Ascending aorta (tissue), 2 donors: ENCODE data around the gene GNAQ. TPM values are rescaled to one million over a fixed set of nuclear protein-coding genes. Genes with fewer than 3 reads are reported as not detected.

Experiments used
- DNase-seq, 2 donors: peaks; one replicate each; pipeline ENCODE4 v3.0.0-alpha.2; 2019; ENCODE audit warnings: low spot score in 2 of 2
- H3K27ac ChIP-seq, 2 donors: fragments of 200-600 bp; sonication (generic); one replicate each; pipeline ENCODE4 v1.5.1; 2016 to 2017; ENCODE audit warnings: mild to moderate bottlenecking in 1 of 2
- H3K27me3 ChIP-seq: fragments of 200-600 bp; sonication (generic); one replicate; pipeline ENCODE4 v1.5.1; 2017
- H3K36me3 ChIP-seq, 2 donors: fragments of 200-600 bp; sonication (generic); one replicate each; pipeline ENCODE4 v1.5.1; 2016
- H3K4me1 ChIP-seq, 2 donors: fragments of 200-600 bp; sonication (generic); one replicate each; pipeline ENCODE4 v1.5.1; 2016 to 2017; ENCODE audit warnings: mild to moderate bottlenecking in 1 of 2
- H3K4me3 ChIP-seq, 2 donors: fragments of 200-600 bp; sonication (generic); one replicate each; pipeline ENCODE4 v1.5.1; 2016 to 2017; ENCODE audit warnings: mild to moderate bottlenecking in 1 of 2
- H3K9me3 ChIP-seq, 2 donors: fragments of 200-600 bp; sonication (generic); one replicate each; pipeline ENCODE4 v1.5.1; 2016
- CTCF ChIP-seq, 3 experiments: fragments of 200-600 bp in 2 of 3; fragments of 450-650 bp in 1 of 3; sonication (generic) in 2 of 3; IDR thresholded peaks; one replicate each; pipeline ENCODE4 v1.5.1; 2016 to 2019; ENCODE audit warnings: antibody characterized with exemption in 3 of 3, mild to moderate bottlenecking in 1 of 3, moderate library complexity in 1 of 3
- intact Hi-C: fragments of 100-400 bp; cut with DNase I; formaldehyde crosslinking; loops from one replicate; pipeline ENCODE4 v1.15.1; 2023
- total RNA-seq: library from RNA; depleted of rRNA; stranded (reverse); fragments of >200 nt; gene quantifications from one replicate; pipeline ENCODE4 v1.1.0, GENCODE V29; 2016

Gene GNAQ
- total RNA-seq, 1 donor from 2014 or later, result 29.2 TPM

- DNase-seq, result no peak
- Histone ChIP-seq H3K9me3 (no peaks in the 10 kb centered on the region), H3K36me3 (no peaks in the 10 kb centered on the region), H3K4me1 (peaks cover 11 to 54% of the 10 kb centered on the region in 2 donors), H3K27me3 (no peaks in the 10 kb centered on the region), H3K4me3 (no peak overlapping the region), H3K27ac (no peak overlapping the region)
- intact Hi-C loops, result loop anchor here (5.0 kb wide), 2 partner anchors 82 to 103 kb away; partner anchors contain the start of gene GNAQ
- TF ChIP-seq CTCF (IDR thresholded peaks at IDR 0.05), result no peak
These were observed 81.7 kb downstream of the GNAQ start for GRCh38 chr9:77949751-77950436.

- H3K27ac ChIP-seq, result peak overlapping the region; percentile 58 to 77
- H3K4me1 ChIP-seq, result peaks cover 6 to 59% of the 10 kb centered on the region in 2 donors
- DNase-seq, result no peak
These were observed 84.0 kb downstream of the GNAQ start for GRCh38 chr9:77947651-77948050.

GRCh38 chr9:77946969-77947620 is 84.5 kb downstream of the GNAQ start:
- Histone ChIP-seq H3K9me3 (no peaks in the 10 kb centered on the region), H3K36me3 (no peaks in the 10 kb centered on the region), H3K4me1 (peaks cover 6 to 56% of the 10 kb centered on the region in 2 donors), H3K4me3 (peak overlapping the region in 1 of 2 donors; percentile 37), H3K27ac (peak overlapping the region; percentile 58 to 77), H3K27me3 (no peaks in the 10 kb centered on the region)
- no peak for TF ChIP-seq CTCF (IDR thresholded peaks at IDR 0.05)
- intact Hi-C loops, result loop anchor here (5.0 kb wide), 2 partner anchors 85 to 100 kb away; partner anchors contain the start of gene GNAQ
- DNase-seq, result no peak

More at GRCh38 chr9:77947651-77948050, 84.0 kb downstream of the GNAQ start:
- H3K4me3 ChIP-seq, result no peak overlapping the region
- TF ChIP-seq CTCF (IDR thresholded peaks at IDR 0.05), result no peak
- no peaks in the 10 kb centered on the region for H3K27me3 ChIP-seq
- H3K36me3 ChIP-seq, result no peaks in the 10 kb centered on the region
- H3K9me3 ChIP-seq, result no peaks in the 10 kb centered on the region
- intact Hi-C loops, result loop anchor here (5.0 kb wide), 2 partner anchors 85 to 100 kb away; partner anchors contain the start of gene GNAQ

- peak overlapping the region; percentile 58 to 77 for H3K27ac ChIP-seq
- H3K27me3 ChIP-seq, result no peaks in the 10 kb centered on the region
- TF ChIP-seq CTCF (IDR thresholded peaks at IDR 0.05), result no peak
- no peaks in the 10 kb centered on the region for H3K36me3 ChIP-seq
- peak overlapping the region; percentile 10 to 37 for H3K4me3 ChIP-seq
- H3K9me3 ChIP-seq, result no peaks in the 10 kb centered on the region
- H3K4me1 ChIP-seq, result peaks cover 6 to 57% of the 10 kb centered on the region in 2 donors
- intact Hi-C loops, result loop anchor here (5.0 kb wide), 2 partner anchors 86 to 99 kb away; partner anchors contain the start of gene GNAQ
- DNase-seq, result no peak
These were observed 85.3 kb downstream of the GNAQ start for GRCh38 chr9:77946296-77946695.

GRCh38 chr9:77945798-77946197 is 85.8 kb downstream of the GNAQ start:
- H3K27ac ChIP-seq, result peak overlapping the region; percentile 58 to 77
- TF ChIP-seq CTCF (IDR thresholded peaks at IDR 0.05), result no peak
- H3K4me1 ChIP-seq, result peaks cover 6 to 55% of the 10 kb centered on the region in 2 donors
- H3K36me3 ChIP-seq, result no peaks in the 10 kb centered on the region
- H3K9me3 ChIP-seq, result no peaks in the 10 kb centered on the region
- DNase-seq, result no peak
- no peaks in the 10 kb centered on the region for H3K27me3 ChIP-seq
- intact Hi-C loops, result loop anchor here (5.0 kb wide), 2 partner anchors 87 to 98 kb away; partner anchors contain the start of gene GNAQ
- peak overlapping the region in 1 of 2 donors; percentile 37 for H3K4me3 ChIP-seq
